Mesendoderm (in vitro differentiated cells): ENCODE data around the gene TCTN1.

ENCODE experiments used
- DNase-seq: peaks from one replicate; pipeline ENCODE4 v3.0.0; 2013
- H2AK5ac ChIP-seq: 2 replicates; pipeline ENCODE4 v1.6.1; 2013; ENCODE audit warnings: low read length, inconsistent platforms
- H2BK120ac ChIP-seq: 2 replicates; pipeline ENCODE4 v1.6.1; 2013; ENCODE audit warnings: low read depth, mild to moderate bottlenecking, low read length, moderate library complexity, mixed read lengths
- H2BK15ac ChIP-seq: replicated peaks from 2 replicates; pipeline ENCODE4 v1.6.1; 2013; ENCODE audit warnings: low read depth, mild to moderate bottlenecking, moderate library complexity
- H2BK5ac ChIP-seq: 2 replicates; pipeline ENCODE4 v1.6.1; 2013; ENCODE audit warnings: low read length, inconsistent platforms
- H3K18ac ChIP-seq: 2 replicates; pipeline ENCODE4 v1.6.1; 2013; ENCODE audit warnings: mild to moderate bottlenecking, low read length, mixed read lengths
- H3K23ac ChIP-seq: one replicate; pipeline ENCODE4 v1.6.1; 2013; ENCODE audit warnings: low read length
- H3K27ac ChIP-seq: 2 replicates; pipeline ENCODE4 v1.5.1; 2013; ENCODE audit warnings: low read depth, mild to moderate bottlenecking, inconsistent platforms, low read length, moderate library complexity
- H3K27me3 ChIP-seq: 2 replicates; pipeline ENCODE4 v1.6.1; 2013; ENCODE audit warnings: low read length, control low read depth, mild to moderate bottlenecking, inconsistent platforms; ENCODE audit not compliant: insufficient read depth, poor library complexity
- H3K36me3 ChIP-seq: 2 replicates; pipeline ENCODE4 v1.6.1; 2013; ENCODE audit warnings: low read length, inconsistent platforms; ENCODE audit not compliant: control insufficient read depth, insufficient read depth
- H3K4ac ChIP-seq: one replicate; pipeline ENCODE4 v1.6.1; 2013; ENCODE audit warnings: low read depth, mild to moderate bottlenecking, low read length, moderate library complexity
- H3K4me1 ChIP-seq: 2 replicates; pipeline ENCODE4 v1.6.1; 2013; ENCODE audit warnings: low read depth, low read length, inconsistent platforms; ENCODE audit not compliant: control insufficient read depth
- H3K4me2 ChIP-seq: 2 replicates; pipeline ENCODE4 v1.6.1; 2013; ENCODE audit warnings: low read length
- H3K4me3 ChIP-seq: 2 replicates; pipeline ENCODE4 v1.5.1; 2013; ENCODE audit warnings: mild to moderate bottlenecking, low read length
- H3K56ac ChIP-seq: one replicate; pipeline ENCODE4 v1.6.1; 2013; ENCODE audit warnings: low read length
- H3K79me1 ChIP-seq: 2 replicates; pipeline ENCODE4 v1.6.1; 2013; ENCODE audit warnings: low read length, inconsistent platforms
- H3K79me2 ChIP-seq: 2 replicates; pipeline ENCODE4 v1.6.1; 2013; ENCODE audit warnings: mild to moderate bottlenecking, low read length; ENCODE audit not compliant: control insufficient read depth, insufficient read depth
- H3K9ac ChIP-seq: 2 replicates; pipeline ENCODE4 v1.6.1; 2013; ENCODE audit warnings: low read length, inconsistent platforms
- H4K5ac ChIP-seq: one replicate; pipeline ENCODE4 v1.6.1; 2013; ENCODE audit warnings: low read length
- H4K8ac ChIP-seq: one replicate; pipeline ENCODE4 v1.6.1; 2013; ENCODE audit warnings: low read depth, mild to moderate bottlenecking, control low read depth, low read length, moderate library complexity
- WGBS: extraction: QIAGEN DNeasy Blood & Tissue Kit; methylation state at CpG from one replicate; pipeline ENCODE4 v1.1.7; 2013; ENCODE audit warnings: low lambda C conversion rate, missing lambda C conversion rate; ENCODE audit not compliant: insufficient coverage; ENCODE audit errors: extremely low coverage; 5-methylcytosine and 5-hydroxymethylcytosine counted together

The TCTN1 gene

DNA sequence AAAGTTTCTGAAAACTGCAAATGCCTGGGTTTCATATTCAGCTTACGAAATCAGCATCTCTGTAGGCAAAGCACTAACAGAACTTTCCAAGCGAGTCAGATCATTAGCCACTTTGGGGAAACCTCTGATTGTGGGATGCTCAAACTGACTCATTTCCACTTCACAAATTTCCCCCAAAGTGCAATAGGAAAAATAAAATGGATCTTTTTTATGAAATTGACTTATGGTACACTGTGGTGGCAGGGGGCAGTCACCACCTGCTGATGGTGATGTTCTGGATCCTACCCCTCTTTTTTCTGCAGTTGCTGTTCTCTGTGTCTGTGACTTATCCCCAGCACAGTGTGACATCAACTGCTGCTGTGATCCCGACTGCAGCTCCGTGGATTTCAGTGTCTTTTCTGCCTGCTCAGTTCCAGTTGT lies 5.6 kb downstream of the TCTN1 start:
- H3K36me3 ChIP-seq = no peaks in the 10 kb centered on the region
- H4K8ac ChIP-seq = no peak overlapping the region
- H3K79me1 ChIP-seq = no peaks in the 10 kb centered on the region
- H2AK5ac ChIP-seq = no peak overlapping the region
- no peaks in the 10 kb centered on the region for H3K79me2 ChIP-seq
- H3K4ac ChIP-seq = no peak overlapping the region
- no peak overlapping the region for H2BK5ac ChIP-seq
- no CpG with 5 or more reads among the region's 4 CpGs for WGBS
- no peak overlapping the region for H3K4me2 ChIP-seq
- H4K5ac ChIP-seq = no peak overlapping the region
- no peak overlapping the region for H3K4me3 ChIP-seq
- H3K9ac ChIP-seq = no peak overlapping the region
- no peaks in the 10 kb centered on the region for H3K27me3 ChIP-seq
- H2BK120ac ChIP-seq = no peak overlapping the region
- peaks cover under 1% of the 10 kb centered on the region for H3K4me1 ChIP-seq
- H3K27ac ChIP-seq = no peak overlapping the region
- no peak overlapping the region for H3K23ac ChIP-seq
- no peak overlapping the region for H3K56ac ChIP-seq
- H2BK15ac ChIP-seq = no peak overlapping the region
- H3K18ac ChIP-seq = no peak overlapping the region
- no peak for DNase-seq

DNA sequence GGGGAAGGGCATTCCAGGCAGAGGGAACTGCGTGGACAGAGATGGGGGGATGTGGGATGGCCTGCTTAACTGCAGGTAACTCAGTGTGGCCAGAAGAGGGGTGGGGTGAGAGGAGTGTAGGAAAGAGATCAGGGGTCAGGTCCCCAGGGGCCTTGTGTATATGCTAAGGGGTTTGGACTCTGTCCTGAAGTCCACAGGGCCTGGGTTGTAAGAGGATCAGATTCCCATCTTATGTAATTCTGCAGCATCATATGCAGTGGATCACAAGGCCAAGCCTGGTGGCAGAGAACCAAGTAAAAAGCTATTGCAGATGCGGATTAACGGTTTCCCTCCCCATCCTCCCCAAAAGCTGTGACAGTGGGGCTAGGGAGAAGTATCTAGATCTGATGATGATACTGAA lies 8.7 kb downstream of the TCTN1 start:
- no CpG with 5 or more reads among the region's 3 CpGs for WGBS
- Histone ChIP-seq H3K18ac (no peak overlapping the region), H2AK5ac (no peak overlapping the region), H2BK15ac (no peak overlapping the region), H2BK5ac (no peak overlapping the region), H3K23ac (no peak overlapping the region), H3K36me3 (no peaks in the 10 kb centered on the region), H3K79me2 (no peaks in the 10 kb centered on the region), H3K4me1 (no peaks in the 10 kb centered on the region), H3K79me1 (no peaks in the 10 kb centered on the region), H3K4me2 (no peak overlapping the region), H4K8ac (no peak overlapping the region), H3K27me3 (no peaks in the 10 kb centered on the region), H2BK120ac (no peak overlapping the region), H3K4me3 (no peak overlapping the region), H3K9ac (no peak overlapping the region), H3K27ac (no peak overlapping the region), H3K4ac (no peak overlapping the region), H3K56ac (no peak overlapping the region), H4K5ac (no peak overlapping the region)
- DNase-seq = no peak

DNA sequence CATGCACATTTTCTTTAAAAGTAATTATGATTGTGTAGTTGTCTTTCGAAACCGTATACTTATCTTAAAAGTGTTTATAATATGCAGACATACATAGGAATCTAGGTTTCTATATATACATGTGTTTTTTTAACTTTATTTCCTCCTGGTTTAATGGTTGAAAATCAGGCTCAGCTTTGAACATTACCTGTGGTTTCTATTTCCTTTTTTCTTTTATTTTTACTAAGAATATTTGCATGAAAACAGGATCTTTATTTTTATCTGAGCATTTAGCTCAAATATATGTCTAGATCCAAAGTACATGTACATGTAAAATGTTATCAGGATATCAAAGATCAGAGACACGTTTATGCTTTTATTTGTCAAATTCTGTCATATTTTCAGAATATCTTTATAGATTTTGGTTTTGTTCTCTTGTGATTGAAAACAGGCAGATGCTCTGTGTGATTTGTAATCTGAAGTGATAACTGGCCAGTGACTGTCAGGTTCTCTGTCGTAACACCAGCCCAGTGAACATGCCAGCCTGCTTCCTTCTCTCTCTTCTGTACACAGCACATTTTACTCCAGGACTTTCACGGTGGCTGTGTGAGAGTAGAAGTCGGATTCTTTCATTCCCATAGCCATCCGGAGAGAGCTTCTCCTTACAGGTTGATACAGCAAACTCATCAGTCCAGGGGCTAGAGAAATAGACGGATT lies 13.7 kb downstream of the TCTN1 start:
- Histone ChIP-seq H3K9ac (no peak overlapping the region), H3K4me2 (no peak overlapping the region), H3K79me2 (no peaks in the 10 kb centered on the region), H3K27me3 (no peaks in the 10 kb centered on the region), H4K5ac (no peak overlapping the region), H2BK120ac (no peak overlapping the region), H3K36me3 (no peaks in the 10 kb centered on the region), H2BK15ac (no peak overlapping the region), H3K23ac (no peak overlapping the region), H2BK5ac (no peak overlapping the region), H3K4ac (no peak overlapping the region), H3K56ac (no peak overlapping the region), H2AK5ac (no peak overlapping the region), H3K79me1 (no peaks in the 10 kb centered on the region), H3K4me1 (no peaks in the 10 kb centered on the region), H3K4me3 (no peak overlapping the region), H3K27ac (no peak overlapping the region), H4K8ac (no peak overlapping the region), H3K18ac (no peak overlapping the region)
- no CpG with 5 or more reads among the region's 8 CpGs for WGBS
- no peak for DNase-seq

DNA sequence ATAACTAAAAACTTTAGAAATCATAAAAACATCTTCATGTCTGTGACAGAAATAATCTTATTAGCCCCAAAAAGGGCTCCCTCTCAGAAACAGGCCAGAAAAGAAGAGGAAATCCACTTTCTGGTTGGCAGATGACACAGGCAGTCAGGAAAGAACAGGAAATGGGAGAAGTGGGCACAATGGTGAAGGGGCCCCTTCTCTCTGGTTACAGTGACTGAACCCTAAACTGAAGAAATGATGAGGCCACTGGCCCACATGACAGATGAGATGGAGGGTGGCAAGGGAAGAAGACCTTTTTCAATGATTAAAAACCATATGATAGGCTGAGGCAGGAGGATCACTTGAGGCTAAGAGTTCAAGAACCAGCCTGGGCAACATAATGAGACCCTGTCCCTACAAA lies 21.1 kb downstream of the TCTN1 start:
- Histone ChIP-seq H3K4me2 (no peak overlapping the region), H3K79me1 (no peaks in the 10 kb centered on the region), H3K36me3 (no peaks in the 10 kb centered on the region), H3K4me1 (no peaks in the 10 kb centered on the region), H3K4me3 (no peak overlapping the region), H2BK15ac (no peak overlapping the region), H4K8ac (no peak overlapping the region), H3K18ac (no peak overlapping the region), H2BK120ac (no peak overlapping the region), H2BK5ac (no peak overlapping the region), H2AK5ac (no peak overlapping the region), H3K23ac (no peak overlapping the region), H4K5ac (no peak overlapping the region), H3K56ac (no peak overlapping the region), H3K4ac (no peak overlapping the region), H3K27ac (no peak overlapping the region), H3K27me3 (no peaks in the 10 kb centered on the region), H3K79me2 (no peaks in the 10 kb centered on the region), H3K9ac (no peak overlapping the region)
- DNase-seq = no peak

DNA sequence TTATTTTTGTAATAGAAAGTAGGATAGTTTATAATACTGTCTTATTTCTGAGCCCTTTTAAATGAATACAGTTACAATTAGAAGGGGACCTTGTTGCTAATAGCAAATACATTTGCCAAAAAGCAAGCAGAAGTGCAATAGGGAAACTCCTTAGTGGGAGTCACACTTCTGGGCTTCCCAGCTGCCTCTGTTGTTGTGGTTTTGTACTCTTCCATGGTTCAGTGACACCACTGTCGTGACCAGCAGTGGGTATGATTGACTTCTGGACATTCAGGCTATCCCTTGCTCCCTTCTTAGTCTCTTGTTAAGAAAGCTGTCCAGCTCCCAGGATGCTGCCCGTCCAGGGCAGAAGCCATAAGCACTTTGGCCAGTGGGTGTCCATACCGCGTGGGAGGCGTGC lies 22.6 kb downstream of the TCTN1 start:
- H4K8ac ChIP-seq = no peak overlapping the region
- no CpG with 5 or more reads among the region's 5 CpGs for WGBS
- no peak overlapping the region for H2BK15ac ChIP-seq
- no peak overlapping the region for H3K4me2 ChIP-seq
- H3K4me1 ChIP-seq = no peaks in the 10 kb centered on the region
- no peaks in the 10 kb centered on the region for H3K36me3 ChIP-seq
- no peak overlapping the region for H2BK5ac ChIP-seq
- no peak for DNase-seq
- H3K27me3 ChIP-seq = no peaks in the 10 kb centered on the region
- no peak overlapping the region for H3K4me3 ChIP-seq
- no peak overlapping the region for H2AK5ac ChIP-seq
- no peak overlapping the region for H3K27ac ChIP-seq
- no peak overlapping the region for H2BK120ac ChIP-seq
- no peak overlapping the region for H3K18ac ChIP-seq
- no peak overlapping the region for H4K5ac ChIP-seq
- H3K23ac ChIP-seq = no peak overlapping the region
- H3K56ac ChIP-seq = no peak overlapping the region
- H3K79me2 ChIP-seq = no peaks in the 10 kb centered on the region
- H3K9ac ChIP-seq = no peak overlapping the region
- H3K4ac ChIP-seq = no peak overlapping the region
- no peaks in the 10 kb centered on the region for H3K79me1 ChIP-seq

DNA sequence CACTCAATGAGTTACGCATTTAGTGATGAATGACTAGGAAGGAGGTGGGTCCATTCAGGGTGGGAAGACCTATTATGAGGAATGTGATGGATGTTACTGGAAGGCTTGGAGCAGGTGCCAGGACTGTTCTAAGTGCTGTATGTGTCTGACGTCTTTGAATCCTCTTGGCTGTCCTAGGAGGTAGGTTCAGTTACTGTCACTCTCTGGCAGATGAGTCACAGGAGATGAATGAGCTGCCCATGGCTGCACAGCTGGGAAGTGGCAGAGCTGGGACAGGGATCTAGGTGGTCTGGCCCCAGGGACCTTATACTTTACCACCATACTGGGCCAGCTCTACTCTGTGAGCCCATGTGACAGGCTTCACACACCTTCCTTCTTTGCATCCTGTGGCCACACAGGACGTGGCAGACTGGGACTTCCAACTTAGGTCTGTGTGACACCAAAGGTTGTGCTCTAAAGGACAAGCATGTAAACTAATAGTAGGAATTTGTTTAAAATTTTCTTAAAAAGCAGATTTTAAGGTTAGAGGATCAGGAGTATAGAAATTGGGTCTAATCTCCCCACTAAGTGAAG lies 24.0 kb downstream of the TCTN1 start:
- H3K79me1 ChIP-seq = no peaks in the 10 kb centered on the region
- H3K27ac ChIP-seq = no peak overlapping the region
- no peak overlapping the region for H4K8ac ChIP-seq
- H3K18ac ChIP-seq = no peak overlapping the region
- no peaks in the 10 kb centered on the region for H3K4me1 ChIP-seq
- H2BK15ac ChIP-seq = no peak overlapping the region
- H3K4me3 ChIP-seq = no peak overlapping the region
- no peaks in the 10 kb centered on the region for H3K27me3 ChIP-seq
- no CpG with 5 or more reads among the region's 3 CpGs for WGBS
- H3K79me2 ChIP-seq = no peaks in the 10 kb centered on the region
- H3K9ac ChIP-seq = no peak overlapping the region
- no peak overlapping the region for H3K56ac ChIP-seq
- H2AK5ac ChIP-seq = no peak overlapping the region
- H2BK120ac ChIP-seq = no peak overlapping the region
- H3K23ac ChIP-seq = no peak overlapping the region
- DNase-seq = no peak
- H4K5ac ChIP-seq = no peak overlapping the region
- no peaks in the 10 kb centered on the region for H3K36me3 ChIP-seq
- no peak overlapping the region for H2BK5ac ChIP-seq
- no peak overlapping the region for H3K4me2 ChIP-seq
- no peak overlapping the region for H3K4ac ChIP-seq
